Gastrocnemius medialis (tissue), 4 donors: ENCODE data around the gene WDR77. TPM values are rescaled to one million over a fixed set of nuclear protein-coding genes. Genes with fewer than 3 reads are reported as not detected.
A peak's percentile ranks its signal among the peaks of the same experiment; 100 is the strongest.

Experiments used
- ATAC-seq, 2 donors: fragments of 150-250 bp; one replicate each; pipeline ENCODE4 v1.9.1; 2016
- DNase-seq, 2 donors: peaks; one replicate each; pipeline ENCODE4 v3.0.0-alpha.2; 2019
- H3K27ac ChIP-seq, 4 donors: fragments of 200-600 bp; sonication (generic); 1 replicate in 1 of 4; 2 replicates in 3 of 4; pipeline ENCODE4 v1.5.1; 2016 to 2018; ENCODE audit warnings: mild to moderate bottlenecking in 2 of 4, moderate library complexity in 1 of 4
- H3K27me3 ChIP-seq, 3 donors: fragments of 200-600 bp; sonication (generic) in 2 of 3; 1 replicate in 1 of 3; 2 replicates in 2 of 3; pipeline versions ENCODE4 v1.5.1 to v1.6.0; 2016 to 2019; ENCODE audit warnings: mild to moderate bottlenecking in 1 of 3, moderate library complexity in 1 of 3
- H3K36me3 ChIP-seq, 2 donors: fragments of 200-600 bp; sonication (generic) in 1 of 2; one replicate each; pipeline ENCODE4 v1.5.1; 2017 to 2018
- H3K4me1 ChIP-seq, 2 donors: fragments of 200-600 bp; sonication (generic) in 1 of 2; one replicate each; pipeline ENCODE4 v1.5.1; 2016 to 2017; ENCODE audit warnings: mild to moderate bottlenecking in 2 of 2
- H3K4me3 ChIP-seq, 4 donors: fragments of 200-600 bp; sonication (generic) in 3 of 4; 1 replicate in 1 of 4; 2 replicates in 3 of 4; pipeline ENCODE4 v1.5.1; 2016 to 2019; ENCODE audit warnings: mild to moderate bottlenecking in 2 of 4
- H3K9me3 ChIP-seq, 3 donors: fragments of 200-600 bp; sonication (generic) in 2 of 3; 1 replicate in 1 of 3; 2 replicates in 2 of 3; pipeline ENCODE4 v1.5.1; 2016 to 2019
- CTCF ChIP-seq, 5 experiments: fragments of 450-650 bp in 3 of 5; fragments of 200-600 bp in 2 of 5; sonication (generic) in 2 of 5; IDR thresholded peaks in 4 of 5; conservative IDR thresholded peaks in 1 of 5; 1 replicate in 4 of 5; 2 replicates in 1 of 5; pipeline ENCODE4 v1.5.1; 2016 to 2019; ENCODE audit warnings: antibody characterized with exemption in 5 of 5, mild to moderate bottlenecking in 3 of 5, moderate library complexity in 3 of 5
- POLR2A ChIP-seq, 2 donors: fragments of 450-650 bp; IDR thresholded peaks; one replicate each; pipeline ENCODE4 v1.6.1; 2017; ENCODE audit warnings: antibody characterized with exemption in 2 of 2, mild to moderate bottlenecking in 2 of 2, moderate library complexity in 2 of 2
- in situ Hi-C, 4 donors: fragments of 200-750 bp; cut with MboI; loops; one replicate each; pipeline versions ENCODE4 v1.15.0 to v1.8.0; 2017; ENCODE audit warnings: low sequenced_read_pairs in 4 of 4
- intact Hi-C: fragments of 100-400 bp; cut with DNase I; formaldehyde crosslinking; loops from one replicate; pipeline ENCODE4 v1.15.1; 2023; ENCODE audit warnings: low total_unique reads
- total RNA-seq, 4 donors: library from RNA; depleted of rRNA; stranded (reverse); fragments of >200 nt; gene quantifications; one replicate each; pipeline versions ENCODE4 v1.1.0 to v1.2.3, GENCODE V29; 2016

The WDR77 gene
- total RNA-seq, 4 donors from 2014 or later = 53.3 to 59.2 (median 56.7) TPM

DNA sequence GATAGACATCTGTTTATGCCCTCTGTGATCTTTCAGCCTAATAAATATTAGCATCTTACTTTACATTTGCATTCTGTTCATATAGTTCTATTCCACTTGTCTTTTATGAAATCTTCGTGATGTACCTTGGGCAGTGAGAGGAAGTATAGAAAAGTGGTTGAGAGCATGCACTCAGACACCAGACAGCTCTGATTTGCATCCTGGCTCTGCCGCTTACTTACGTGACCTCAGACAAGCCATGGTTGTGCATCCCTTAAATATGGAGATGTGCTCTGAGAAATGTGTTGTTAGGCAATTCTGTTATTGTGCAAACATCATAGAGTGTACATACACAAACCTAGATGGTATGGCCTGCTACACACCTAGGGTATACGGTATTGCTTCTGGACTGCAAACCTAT, 44.5 kb downstream of the WDR77 start:
- in situ Hi-C loops = no loop called here
- H3K27me3 ChIP-seq = no peaks in the 10 kb centered on the region

GRCh38 chr1:111402083-111402482, 47.0 kb downstream of the WDR77 start:
- intact Hi-C loops (no loop called here), in situ Hi-C loops (no loop called here)
- TF ChIP-seq POLR2A (IDR thresholded peaks at IDR 0.05) (no peak), CTCF (IDR thresholded peaks at IDR 0.05 in 4 of 5, conservative IDR thresholded peaks at IDR 0.05 in 1 of 5) (no peak)
- Histone ChIP-seq H3K27ac (no peak overlapping the region), H3K9me3 (no peaks in the 10 kb centered on the region), H3K27me3 (no peaks in the 10 kb centered on the region), H3K36me3 (no peaks in the 10 kb centered on the region), H3K4me1 (no peaks in the 10 kb centered on the region), H3K4me3 (no peak overlapping the region)
- ATAC-seq (no peak), DNase-seq (no peak)

More for the DNA sequence above, 44.5 kb downstream of the WDR77 start:
- ATAC-seq (no peak), DNase-seq (no peak)
- intact Hi-C loops = no loop called here
- H3K9me3 ChIP-seq = no peaks in the 10 kb centered on the region
- H3K36me3 ChIP-seq = no peaks in the 10 kb centered on the region
- no peaks in the 10 kb centered on the region for H3K4me1 ChIP-seq
- no peak for TF ChIP-seq POLR2A (IDR thresholded peaks at IDR 0.05)
- no peak for TF ChIP-seq CTCF (IDR thresholded peaks at IDR 0.05 in 4 of 5, conservative IDR thresholded peaks at IDR 0.05 in 1 of 5)
- H3K4me3 ChIP-seq = no peak overlapping the region
- no peak overlapping the region for H3K27ac ChIP-seq

- DNase-seq (no peak), ATAC-seq (no peak)
- H3K4me3 ChIP-seq = no peak overlapping the region
- no peaks in the 10 kb centered on the region for H3K9me3 ChIP-seq
- H3K27me3 ChIP-seq = no peaks in the 10 kb centered on the region
- intact Hi-C loops (loop anchor here (2.0 kb wide), 1 partner anchor 177 kb away; no protein-coding TSS in a partner anchor), in situ Hi-C loops (loop anchor here (10.0 kb wide), 1 partner anchor 175 kb away; the partner anchor contains the start of gene CHI3L2 (in 4 of the 4))
- H3K36me3 ChIP-seq = no peaks in the 10 kb centered on the region
- H3K4me1 ChIP-seq = no peaks in the 10 kb centered on the region
- no peak overlapping the region for H3K27ac ChIP-seq
- TF ChIP-seq POLR2A (IDR thresholded peaks at IDR 0.05) (no peak), CTCF (IDR thresholded peaks at IDR 0.05 in 4 of 5, conservative IDR thresholded peaks at IDR 0.05 in 1 of 5) (peak in 3 of 5 experiments; percentile 35 to 56 (median 52))
Measured at GRCh38 chr1:111399792-111400610, 49.1 kb downstream of the WDR77 start.

DNA sequence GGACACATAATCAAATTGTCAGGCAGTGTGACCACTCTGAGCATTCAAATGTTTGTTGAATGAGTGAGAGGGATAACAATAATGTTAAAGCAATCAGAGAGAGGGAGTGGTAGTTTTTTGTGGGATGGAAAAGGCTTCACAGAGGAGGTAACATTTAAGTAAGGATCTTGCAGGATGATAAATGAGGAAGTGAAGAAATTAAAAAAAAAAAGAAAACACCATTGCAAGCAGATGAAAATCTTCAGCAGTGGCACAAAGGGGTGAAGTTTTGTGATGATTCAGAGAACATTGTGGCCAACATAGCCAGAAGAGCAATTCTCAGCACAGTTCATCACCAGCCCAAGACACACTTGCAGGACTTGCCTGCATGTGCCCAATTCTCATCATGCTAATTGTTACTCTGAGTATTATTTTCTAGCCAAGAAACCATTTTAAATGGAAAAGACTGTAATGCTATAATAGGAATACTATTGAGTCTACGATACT, 56.6 kb downstream of the WDR77 start:
- intact Hi-C loops (loop anchor here (5.0 kb wide), 1 partner anchor 355 kb away; no protein-coding TSS in a partner anchor), in situ Hi-C loops (loop anchor here (10.0 kb wide), 1 partner anchor 168 kb away; the partner anchor contains the start of gene CHI3L2 (in 4 of the 4))
- H3K27me3 ChIP-seq = no peaks in the 10 kb centered on the region
- no peaks in the 10 kb centered on the region for H3K9me3 ChIP-seq
- no peak for TF ChIP-seq POLR2A (IDR thresholded peaks at IDR 0.05)
- TF ChIP-seq CTCF (IDR thresholded peaks at IDR 0.05 in 4 of 5, conservative IDR thresholded peaks at IDR 0.05 in 1 of 5) = no peak
- no peaks in the 10 kb centered on the region for H3K36me3 ChIP-seq
- no peaks in the 10 kb centered on the region for H3K4me1 ChIP-seq
- ATAC-seq = no peak
- H3K4me3 ChIP-seq = no peak overlapping the region
- no peak for DNase-seq
- H3K27ac ChIP-seq = no peak overlapping the region
